ENCODE measurements around the gene HOMER1. TPM values are rescaled to one million over a fixed set of nuclear protein-coding genes. Genes with fewer than 3 reads are reported as not detected.
A peak's percentile ranks its signal among the peaks of the same experiment; 100 is the strongest.

Gene HOMER1
- total and polyA plus RNA-seq, 2 of the 13 experiments (the other 11 are each of a cell fraction or from before 2014, with no cell fraction given), result 5.3 to 24.8 TPM

GRCh38 chr5:79513704-79514390 is at the start of gene HOMER1 (continued):
- TF ChIP-seq ZNF18 (CRISPR knock-in tag; IDR thresholded peaks at IDR 0.05; ENCODE audit: insufficient replicate concordance), result peak; percentile 61
- peak; percentile 65; the same call in 1 of the 2 replicates for TF ChIP-seq POGK (CRISPR knock-in tag; conservative IDR thresholded peaks at IDR 0.05)
- TF ChIP-seq ARID5B (CRISPR knock-in tag; IDR thresholded peaks at IDR 0.05), result no peak
- TF ChIP-seq SMARCC2 (IDR thresholded peaks at IDR 0.05), result no peak
- no peak for TF ChIP-seq PBX3 (CRISPR knock-in tag; IDR thresholded peaks at IDR 0.05; ENCODE audit: borderline replicate concordance)
- 0 out of 2 replicates have a peak, but pooled peaks have one; percentile 39 for TF ChIP-seq ZNF275 (CRISPR knock-in tag; IDR thresholded peaks at IDR 0.05; ENCODE audit: borderline replicate concordance)
- TF ChIP-seq ZNF570 (CRISPR knock-in tag; IDR thresholded peaks at IDR 0.05; ENCODE audit: borderline replicate concordance), result peak; percentile 45; the same call in 1 of the 2 replicates
- peak; percentile 40; the same call in 1 of the 2 replicates for TF ChIP-seq ZNF33B (CRISPR knock-in tag; IDR thresholded peaks at IDR 0.05)
- 0 out of 2 replicates have a peak, but pooled peaks have one; percentile 22 for TF ChIP-seq REXO4 (CRISPR knock-in tag; IDR thresholded peaks at IDR 0.05; ENCODE audit: borderline replicate concordance)
- TF ChIP-seq SRSF9 (IDR thresholded peaks at IDR 0.05; ENCODE audit: borderline replicate concordance, insufficient read depth, low read depth, low read length, poor library complexity, severe bottlenecking), result no peak
- TF ChIP-seq MTF2 (CRISPR knock-in tag; IDR thresholded peaks at IDR 0.05; ENCODE audit: borderline replicate concordance), result 0 out of 2 replicates have a peak, but pooled peaks have one; percentile 40
- no peak for TF ChIP-seq KLF16 (CRISPR knock-in tag; IDR thresholded peaks at IDR 0.05)
- no peak for TF ChIP-seq ZNF660 (CRISPR knock-in tag; IDR thresholded peaks at IDR 0.05; ENCODE audit: borderline replicate concordance, low read depth)
- TF ChIP-seq HOXA9 (CRISPR knock-in tag; IDR thresholded peaks at IDR 0.05; ENCODE audit: borderline replicate concordance), result peak; percentile 42; the same call in 1 of the 2 replicates
- no peak for TF ChIP-seq GMEB2 (CRISPR knock-in tag; IDR thresholded peaks at IDR 0.05; ENCODE audit: low read depth)
